ENCODE results near the gene ITIH4.

DNA sequence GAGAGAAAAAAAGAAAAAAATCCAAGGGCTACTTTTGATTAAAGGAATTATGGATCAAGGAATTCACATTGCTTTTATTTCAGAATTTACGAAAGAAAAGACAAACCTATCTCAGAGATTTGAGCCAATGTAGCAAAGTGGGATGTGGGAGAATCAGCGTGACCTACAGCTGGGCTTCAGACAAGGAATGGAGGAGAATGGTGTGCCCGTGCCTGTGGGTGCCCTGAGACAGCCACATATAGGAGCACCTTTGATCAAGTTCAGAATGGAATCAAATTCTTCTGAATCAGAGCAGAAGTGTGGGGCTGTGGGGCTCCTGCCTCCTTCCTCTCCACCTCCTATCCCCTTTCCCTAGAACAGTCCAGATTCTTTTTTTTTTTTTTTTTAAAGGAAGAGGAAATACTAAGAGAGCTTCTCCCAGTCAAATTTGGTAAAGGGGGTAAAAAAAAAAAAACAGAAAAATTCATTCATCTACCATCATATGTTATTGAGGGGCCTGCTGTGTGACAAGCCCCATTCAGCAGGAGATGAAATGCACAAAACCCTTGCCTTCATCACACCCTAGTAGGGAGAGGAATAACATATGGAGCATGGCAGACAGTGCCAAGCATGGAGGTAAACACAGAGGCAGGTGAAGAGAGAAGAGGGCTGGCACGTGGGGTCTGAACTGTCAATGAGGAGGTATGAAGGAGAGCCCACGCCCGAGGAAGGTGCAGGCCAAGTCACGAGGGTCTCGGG is 29.4 kb upstream of the ITIH4 start:
- TF ChIP-seq, protein P1, sequence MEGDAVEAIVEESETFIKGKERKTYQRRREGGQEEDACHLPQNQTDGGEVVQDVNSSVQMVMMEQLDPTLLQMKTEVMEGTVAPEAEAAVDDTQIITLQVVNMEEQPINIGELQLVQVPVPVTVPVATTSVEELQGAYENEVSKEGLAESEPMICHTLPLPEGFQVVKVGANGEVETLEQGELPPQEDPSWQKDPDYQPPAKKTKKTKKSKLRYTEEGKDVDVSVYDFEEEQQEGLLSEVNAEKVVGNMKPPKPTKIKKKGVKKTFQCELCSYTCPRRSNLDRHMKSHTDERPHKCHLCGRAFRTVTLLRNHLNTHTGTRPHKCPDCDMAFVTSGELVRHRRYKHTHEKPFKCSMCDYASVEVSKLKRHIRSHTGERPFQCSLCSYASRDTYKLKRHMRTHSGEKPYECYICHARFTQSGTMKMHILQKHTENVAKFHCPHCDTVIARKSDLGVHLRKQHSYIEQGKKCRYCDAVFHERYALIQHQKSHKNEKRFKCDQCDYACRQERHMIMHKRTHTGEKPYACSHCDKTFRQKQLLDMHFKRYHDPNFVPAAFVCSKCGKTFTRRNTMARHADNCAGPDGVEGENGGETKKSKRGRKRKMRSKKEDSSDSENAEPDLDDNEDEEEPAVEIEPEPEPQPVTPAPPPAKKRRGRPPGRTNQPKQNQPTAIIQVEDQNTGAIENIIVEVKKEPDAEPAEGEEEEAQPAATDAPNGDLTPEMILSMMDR (IDR thresholded peaks at IDR 0.05): no peak
- TF ChIP-seq, protein P2, sequence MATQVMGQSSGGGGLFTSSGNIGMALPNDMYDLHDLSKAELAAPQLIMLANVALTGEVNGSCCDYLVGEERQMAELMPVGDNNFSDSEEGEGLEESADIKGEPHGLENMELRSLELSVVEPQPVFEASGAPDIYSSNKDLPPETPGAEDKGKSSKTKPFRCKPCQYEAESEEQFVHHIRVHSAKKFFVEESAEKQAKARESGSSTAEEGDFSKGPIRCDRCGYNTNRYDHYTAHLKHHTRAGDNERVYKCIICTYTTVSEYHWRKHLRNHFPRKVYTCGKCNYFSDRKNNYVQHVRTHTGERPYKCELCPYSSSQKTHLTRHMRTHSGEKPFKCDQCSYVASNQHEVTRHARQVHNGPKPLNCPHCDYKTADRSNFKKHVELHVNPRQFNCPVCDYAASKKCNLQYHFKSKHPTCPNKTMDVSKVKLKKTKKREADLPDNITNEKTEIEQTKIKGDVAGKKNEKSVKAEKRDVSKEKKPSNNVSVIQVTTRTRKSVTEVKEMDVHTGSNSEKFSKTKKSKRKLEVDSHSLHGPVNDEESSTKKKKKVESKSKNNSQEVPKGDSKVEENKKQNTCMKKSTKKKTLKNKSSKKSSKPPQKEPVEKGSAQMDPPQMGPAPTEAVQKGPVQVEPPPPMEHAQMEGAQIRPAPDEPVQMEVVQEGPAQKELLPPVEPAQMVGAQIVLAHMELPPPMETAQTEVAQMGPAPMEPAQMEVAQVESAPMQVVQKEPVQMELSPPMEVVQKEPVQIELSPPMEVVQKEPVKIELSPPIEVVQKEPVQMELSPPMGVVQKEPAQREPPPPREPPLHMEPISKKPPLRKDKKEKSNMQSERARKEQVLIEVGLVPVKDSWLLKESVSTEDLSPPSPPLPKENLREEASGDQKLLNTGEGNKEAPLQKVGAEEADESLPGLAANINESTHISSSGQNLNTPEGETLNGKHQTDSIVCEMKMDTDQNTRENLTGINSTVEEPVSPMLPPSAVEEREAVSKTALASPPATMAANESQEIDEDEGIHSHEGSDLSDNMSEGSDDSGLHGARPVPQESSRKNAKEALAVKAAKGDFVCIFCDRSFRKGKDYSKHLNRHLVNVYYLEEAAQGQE (IDR thresholded peaks at IDR 0.05; ENCODE audit: low read depth, low read length): no peak
- TF ChIP-seq GATA2 (CRISPR knock-in tag; IDR thresholded peaks at IDR 0.05) (no peak), TAF1 (IDR thresholded peaks at IDR 0.05; ENCODE audit: borderline replicate concordance, low read depth, low read length) (no peak), NFIC (IDR thresholded peaks at IDR 0.05; ENCODE audit: borderline replicate concordance) (no peak), SMC3 (IDR thresholded peaks at IDR 0.05; ENCODE audit: low read depth, low read length) (no peak), EP300 (IDR thresholded peaks at IDR 0.05; ENCODE audit: borderline replicate concordance in 1 of 2, low read depth in 1 of 2, low read length in 1 of 2) (no peak), JUND (IDR thresholded peaks at IDR 0.05) (no peak), TCF12 (IDR thresholded peaks at IDR 0.05) (no peak)
- TF ChIP-seq, protein P3, sequence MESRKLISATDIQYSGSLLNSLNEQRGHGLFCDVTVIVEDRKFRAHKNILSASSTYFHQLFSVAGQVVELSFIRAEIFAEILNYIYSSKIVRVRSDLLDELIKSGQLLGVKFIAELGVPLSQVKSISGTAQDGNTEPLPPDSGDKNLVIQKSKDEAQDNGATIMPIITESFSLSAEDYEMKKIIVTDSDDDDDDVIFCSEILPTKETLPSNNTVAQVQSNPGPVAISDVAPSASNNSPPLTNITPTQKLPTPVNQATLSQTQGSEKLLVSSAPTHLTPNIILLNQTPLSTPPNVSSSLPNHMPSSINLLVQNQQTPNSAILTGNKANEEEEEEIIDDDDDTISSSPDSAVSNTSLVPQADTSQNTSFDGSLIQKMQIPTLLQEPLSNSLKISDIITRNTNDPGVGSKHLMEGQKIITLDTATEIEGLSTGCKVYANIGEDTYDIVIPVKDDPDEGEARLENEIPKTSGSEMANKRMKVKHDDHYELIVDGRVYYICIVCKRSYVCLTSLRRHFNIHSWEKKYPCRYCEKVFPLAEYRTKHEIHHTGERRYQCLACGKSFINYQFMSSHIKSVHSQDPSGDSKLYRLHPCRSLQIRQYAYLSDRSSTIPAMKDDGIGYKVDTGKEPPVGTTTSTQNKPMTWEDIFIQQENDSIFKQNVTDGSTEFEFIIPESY (IDR thresholded peaks at IDR 0.05; ENCODE audit: borderline replicate concordance, low read depth): no peak

Measured in SK-N-SH (cell line).